RWPE1 (cell line): ENCODE data around the gene GCK.
"Not testable (repeated sequence)": the region's sequence is repeated elsewhere in the genome, so short reads cannot be mapped to it uniquely, and the experiment has no call there.

Experiments
- CTCF ChIA-PET: fragments of 350-600 bp; sonication (Branson Sonifier 250); formaldehyde crosslinking; extraction: SDS; loops from one replicate; lab custom pipeline; 2021; lab: Yijun Ruan, JAX
- POLR2A ChIA-PET: fragments of 400-600 bp; formaldehyde crosslinking; extraction: SDS; loops from one replicate; lab custom pipeline; 2020; ENCODE audit warnings: antibody characterized with exemption; ENCODE audit not compliant: low non-redundant PET; lab: Yijun Ruan, JAX
- DNase-seq: peaks from one replicate; pipeline ENCODE4 v3.0.0; 2012; ENCODE audit warnings: low spot score
- H3K27ac ChIP-seq: fragments of 450-650 bp; 2 replicates; pipeline ENCODE4 v1.5.1; 2017
- TF ChIP-seq, protein P1 (sequence below): fragments of 450-650 bp; conservative IDR thresholded peaks from 2 replicates; pipeline ENCODE4 v1.5.1; 2017; ENCODE audit warnings: low read depth, mild to moderate bottlenecking

GCK gene

GRCh38 chr7:44176486-44176885, 12.8 kb downstream of the GCK start:
- H3K27ac ChIP-seq: no peak overlapping the region
- ChIA-PET CTCF (no interaction called here), POLR2A (no interaction called here)
- TF ChIP-seq, protein P1, sequence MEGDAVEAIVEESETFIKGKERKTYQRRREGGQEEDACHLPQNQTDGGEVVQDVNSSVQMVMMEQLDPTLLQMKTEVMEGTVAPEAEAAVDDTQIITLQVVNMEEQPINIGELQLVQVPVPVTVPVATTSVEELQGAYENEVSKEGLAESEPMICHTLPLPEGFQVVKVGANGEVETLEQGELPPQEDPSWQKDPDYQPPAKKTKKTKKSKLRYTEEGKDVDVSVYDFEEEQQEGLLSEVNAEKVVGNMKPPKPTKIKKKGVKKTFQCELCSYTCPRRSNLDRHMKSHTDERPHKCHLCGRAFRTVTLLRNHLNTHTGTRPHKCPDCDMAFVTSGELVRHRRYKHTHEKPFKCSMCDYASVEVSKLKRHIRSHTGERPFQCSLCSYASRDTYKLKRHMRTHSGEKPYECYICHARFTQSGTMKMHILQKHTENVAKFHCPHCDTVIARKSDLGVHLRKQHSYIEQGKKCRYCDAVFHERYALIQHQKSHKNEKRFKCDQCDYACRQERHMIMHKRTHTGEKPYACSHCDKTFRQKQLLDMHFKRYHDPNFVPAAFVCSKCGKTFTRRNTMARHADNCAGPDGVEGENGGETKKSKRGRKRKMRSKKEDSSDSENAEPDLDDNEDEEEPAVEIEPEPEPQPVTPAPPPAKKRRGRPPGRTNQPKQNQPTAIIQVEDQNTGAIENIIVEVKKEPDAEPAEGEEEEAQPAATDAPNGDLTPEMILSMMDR: no peak
- DNase-seq: no peak

- ChIA-PET CTCF (no interaction called here), POLR2A (no interaction called here)
- DNase-seq: no peak
- H3K27ac ChIP-seq: no peak overlapping the region
- TF ChIP-seq, protein P1: no peak
These were observed 13.5 kb downstream of the GCK start for GRCh38 chr7:44175730-44176129.

- CTCF ChIA-PET, H3K27ac ChIP-seq, POLR2A ChIA-PET, DNase-seq: not testable (repeated sequence)
These were observed 14.6 kb downstream of the GCK start for GRCh38 chr7:44174694-44174948.

DNA sequence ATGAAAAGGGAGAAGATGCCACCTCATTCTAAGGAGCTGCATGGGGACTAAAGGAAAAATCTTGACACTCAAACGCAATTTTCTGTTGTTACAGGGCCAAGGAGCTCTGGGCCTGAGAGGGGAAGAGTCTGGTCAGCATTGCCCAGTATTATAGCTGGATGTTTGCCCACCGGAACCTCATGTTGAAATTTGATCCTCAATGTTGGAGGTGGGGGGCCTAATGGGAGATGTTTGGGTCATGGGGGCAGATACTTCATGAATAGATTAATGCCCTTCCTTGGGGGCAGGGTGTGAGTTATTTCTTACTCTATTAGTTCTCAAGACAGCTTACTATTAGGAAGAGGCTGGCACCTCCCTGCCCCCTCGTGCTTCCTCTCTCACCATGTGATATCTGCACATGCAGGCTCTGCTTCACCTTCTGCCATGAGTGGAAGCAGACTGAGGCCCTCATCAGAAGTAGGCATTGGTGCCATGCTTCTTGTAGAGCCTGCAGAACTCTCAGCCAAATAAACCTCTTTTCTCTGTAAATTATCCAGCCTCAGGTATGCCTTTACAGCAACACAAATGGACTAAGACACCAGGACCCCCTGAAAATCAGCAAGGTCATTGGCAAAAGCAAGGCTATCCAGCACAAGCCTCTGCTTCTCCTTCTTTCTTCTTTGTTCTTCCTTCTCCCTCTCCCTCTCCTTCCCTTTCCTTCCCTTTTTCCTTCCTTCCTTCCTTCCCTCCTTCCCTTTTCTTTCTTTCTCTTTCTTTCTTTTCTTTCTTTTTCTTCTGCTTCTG, 15.1 kb downstream of the GCK start:
- ChIA-PET POLR2A (interaction anchor here (0.6 kb wide), 1 partner anchor 433 kb away, joined by 3 read pairs; no protein-coding TSS in a partner anchor), CTCF (interaction anchor here (0.5 kb wide), 1 partner anchor 12 kb away, joined by 3 read pairs; no protein-coding TSS in a partner anchor)
- no peak for DNase-seq
- TF ChIP-seq, protein P1: no peak
- H3K27ac ChIP-seq: no peak overlapping the region

- no peak for DNase-seq
- TF ChIP-seq, protein P1: no peak
- CTCF ChIA-PET: interaction anchor here (0.7 kb wide), 1 partner anchor 305 kb away, joined by 5 read pairs; no protein-coding TSS in a partner anchor
- POLR2A ChIA-PET: no interaction called here
- H3K27ac ChIP-seq: no peak overlapping the region
These were observed 16.3 kb downstream of the GCK start for GRCh38 chr7:44172803-44173424.

GRCh38 chr7:44172352-44172751, 16.9 kb downstream of the GCK start:
- no peak overlapping the region for H3K27ac ChIP-seq
- no peak for DNase-seq
- CTCF ChIA-PET: interaction anchor here (0.7 kb wide), 1 partner anchor 305 kb away, joined by 5 read pairs; no protein-coding TSS in a partner anchor
- POLR2A ChIA-PET: no interaction called here
- TF ChIP-seq, protein P1: no peak

- DNase-seq, POLR2A ChIA-PET, H3K27ac ChIP-seq: not testable (repeated sequence)
- CTCF ChIA-PET: interaction anchor here (0.7 kb wide), 1 partner anchor 306 kb away, joined by 5 read pairs; no protein-coding TSS in a partner anchor
These were observed 17.3 kb downstream of the GCK start for GRCh38 chr7:44171901-44172300.
